ENCODE data around the gene SLU7. TPM values are rescaled to one million over a fixed set of nuclear protein-coding genes. Genes with fewer than 3 reads are reported as not detected.
A peak's percentile ranks its signal among the peaks of the same experiment; 100 is the strongest.
"Not testable (repeated sequence)": the region's sequence is repeated elsewhere in the genome, so short reads cannot be mapped to it uniquely, and the experiment has no call there.

The SLU7 gene
- total RNA-seq, 1 donor from 2014 or later: 41.3 TPM

DNA sequence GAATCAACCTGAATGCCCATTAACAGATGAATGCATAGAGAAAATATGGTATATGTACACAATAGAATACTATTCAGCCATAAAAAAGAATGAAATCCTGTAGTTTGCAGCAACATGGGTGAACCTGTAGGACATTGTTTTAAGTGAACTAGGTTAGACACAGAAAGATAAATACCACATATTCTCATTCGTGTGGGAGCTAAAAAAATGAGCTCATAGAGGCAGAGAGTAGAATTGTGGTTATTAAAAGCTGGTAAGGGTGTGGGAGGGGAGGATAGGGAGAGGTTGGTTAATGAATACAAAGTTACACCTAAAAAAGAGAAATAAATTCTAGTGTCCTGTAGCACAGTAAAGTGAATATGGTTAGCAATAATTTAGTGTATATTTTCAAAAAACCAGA, 26.3 kb upstream of the SLU7 start:
- no peak overlapping the region for H3K27ac Mint-ChIP-seq
- no peak overlapping the region for H3K4me3 Mint-ChIP-seq (ENCODE audit: low read depth)
- no peak for DNase-seq (ENCODE audit: low spot score)
- H3K27me3 Mint-ChIP-seq (ENCODE audit: low read depth): no peaks in the 10 kb centered on the region
- intact Hi-C loops (cut with micrococcal nuclease): no loop called here
- H3K4me1 Mint-ChIP-seq (ENCODE audit: low read depth): peaks cover 47% of the 10 kb centered on the region
- H3K9me3 Mint-ChIP-seq: peaks cover 19% of the 10 kb centered on the region
- peaks cover 10% of the 10 kb centered on the region for H3K36me3 Mint-ChIP-seq (ENCODE audit: low read depth)

DNA sequence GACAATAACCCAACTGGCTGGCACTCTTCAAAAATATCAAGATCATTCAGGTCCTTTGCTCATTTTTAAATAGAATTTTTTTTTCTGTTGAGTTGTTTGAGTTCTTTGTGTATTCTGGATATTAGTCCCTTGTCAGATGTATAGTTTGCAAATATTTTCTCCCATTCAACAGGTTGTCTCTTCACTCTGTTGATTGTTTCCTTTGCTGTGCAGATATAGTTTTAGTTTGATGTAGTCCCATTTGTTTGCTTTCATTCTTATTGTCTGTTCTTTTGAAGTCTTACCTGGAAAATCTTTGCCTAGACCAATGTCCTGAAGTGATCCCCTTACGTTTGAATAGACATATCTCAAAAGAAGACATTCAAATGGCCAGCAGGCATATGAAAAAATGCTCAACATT, 25.5 kb upstream of the SLU7 start:
- Mint-ChIP-seq H3K27ac (no peak overlapping the region), H3K27me3 (ENCODE audit: low read depth) (no peaks in the 10 kb centered on the region), H3K4me3 (ENCODE audit: low read depth) (no peak overlapping the region), H3K4me1 (ENCODE audit: low read depth) (peaks cover 43% of the 10 kb centered on the region), H3K36me3 (ENCODE audit: low read depth) (peaks cover 4% of the 10 kb centered on the region), H3K9me3 (peaks cover 12% of the 10 kb centered on the region)
- intact Hi-C loops (cut with micrococcal nuclease): no loop called here
- DNase-seq (ENCODE audit: low spot score): no peak

DNA sequence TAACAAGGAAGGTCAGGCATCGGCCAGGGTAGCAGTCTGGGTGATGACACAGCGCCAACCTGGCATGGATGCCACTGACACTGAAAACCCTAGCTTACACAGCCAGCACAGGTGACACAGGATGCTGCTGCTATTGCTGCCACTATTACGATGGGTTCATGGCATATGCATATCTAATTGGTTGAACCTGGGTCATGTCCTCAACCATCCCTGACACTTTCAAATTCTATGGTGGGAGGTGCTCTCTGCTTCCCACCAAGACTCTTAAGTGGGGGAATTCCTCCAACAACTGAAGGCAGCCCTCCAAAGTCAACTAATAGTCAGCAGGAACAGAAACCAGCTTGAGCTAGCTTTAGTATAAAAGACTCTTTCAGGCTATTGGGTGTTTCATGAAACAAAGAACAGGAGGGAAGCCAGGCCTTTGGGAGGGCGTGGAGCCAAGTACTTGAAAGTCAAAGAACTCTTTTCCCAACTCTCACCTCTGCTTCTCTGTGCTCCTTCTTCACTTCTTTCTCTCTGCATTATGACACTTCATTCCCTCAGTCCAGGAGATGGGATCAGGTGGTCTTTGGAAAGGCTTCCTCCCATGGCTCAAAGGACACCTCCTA, 24.0 kb upstream of the SLU7 start:
- Mint-ChIP-seq H3K4me3 (ENCODE audit: low read depth) (no peak overlapping the region), H3K4me1 (ENCODE audit: low read depth) (peaks cover 54% of the 10 kb centered on the region), H3K36me3 (ENCODE audit: low read depth) (no peaks in the 10 kb centered on the region), H3K27ac (no peak overlapping the region), H3K9me3 (peaks cover 3% of the 10 kb centered on the region), H3K27me3 (ENCODE audit: low read depth) (no peaks in the 10 kb centered on the region)
- intact Hi-C loops (cut with micrococcal nuclease): no loop called here
- DNase-seq (ENCODE audit: low spot score): no peak

DNA sequence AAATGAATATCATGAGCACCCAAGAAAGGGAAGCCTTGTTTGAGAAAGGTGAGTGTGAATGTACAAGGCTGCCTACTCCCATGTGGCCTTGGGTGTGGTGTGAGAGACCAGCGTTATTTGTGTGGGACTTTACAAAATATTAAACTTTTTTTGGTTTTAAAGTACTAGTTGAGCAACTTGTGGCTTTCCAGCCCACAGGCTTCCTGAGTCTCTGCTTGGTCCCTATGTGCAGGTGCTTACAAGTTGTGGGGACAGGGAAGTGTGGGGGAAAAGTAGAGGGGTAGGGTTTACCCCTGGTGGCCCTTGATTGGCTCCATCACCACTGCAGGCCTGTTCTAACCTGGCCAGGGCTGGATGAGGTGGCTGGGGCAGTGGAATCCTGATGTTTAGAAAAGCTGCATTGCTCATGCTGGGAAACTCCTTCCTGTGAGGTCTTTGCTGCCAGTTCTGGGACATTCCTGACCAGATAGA, 22.5 kb upstream of the SLU7 start:
- peaks cover 62% of the 10 kb centered on the region for H3K4me1 Mint-ChIP-seq (ENCODE audit: low read depth)

DNA sequence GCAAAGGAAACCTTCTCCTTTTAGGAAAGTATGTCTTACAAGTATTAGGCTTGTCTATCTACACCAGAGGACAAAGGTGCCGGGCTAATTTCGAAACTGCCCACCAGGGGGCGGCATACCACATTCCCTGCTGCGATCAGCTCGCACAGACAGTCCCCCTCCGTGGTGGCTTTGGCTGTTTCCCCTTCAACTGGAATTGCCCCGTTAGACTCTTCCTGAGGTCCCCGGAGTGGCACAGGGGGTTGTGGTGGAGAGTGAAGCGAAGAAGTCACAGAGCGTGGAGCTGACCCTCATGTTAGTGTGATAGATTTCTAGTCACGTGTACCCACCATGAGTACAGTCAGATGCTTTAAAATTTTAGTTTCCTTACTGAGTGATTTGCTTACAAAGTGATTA, 20.3 kb upstream of the SLU7 start:
- peak; percentile 81 for DNase-seq (ENCODE audit: low spot score)
- intact Hi-C loops (cut with micrococcal nuclease): loop anchor here (1.0 to 10.0 kb wide), 10 partner anchors 20 to 1106 kb away; partner anchors contain the start of genes GABRB2 and SLU7
- no peaks in the 10 kb centered on the region for H3K27me3 Mint-ChIP-seq (ENCODE audit: low read depth)
- H3K9me3 Mint-ChIP-seq: no peaks in the 10 kb centered on the region
- peak overlapping the region; percentile 81 for H3K4me3 Mint-ChIP-seq (ENCODE audit: low read depth)
- H3K27ac Mint-ChIP-seq: peak overlapping the region; percentile 99
- no peaks in the 10 kb centered on the region for H3K36me3 Mint-ChIP-seq (ENCODE audit: low read depth)
- peaks cover 58% of the 10 kb centered on the region for H3K4me1 Mint-ChIP-seq (ENCODE audit: low read depth)

More for the DNA sequence above, 22.5 kb upstream of the SLU7 start:
- H3K27me3 Mint-ChIP-seq (ENCODE audit: low read depth): no peaks in the 10 kb centered on the region
- DNase-seq (ENCODE audit: low spot score): no peak
- peak overlapping the region; percentile 15 for H3K27ac Mint-ChIP-seq
- H3K4me3 Mint-ChIP-seq (ENCODE audit: low read depth): no peak overlapping the region
- no peaks in the 10 kb centered on the region for H3K36me3 Mint-ChIP-seq (ENCODE audit: low read depth)
- H3K9me3 Mint-ChIP-seq: no peaks in the 10 kb centered on the region
- intact Hi-C loops (cut with micrococcal nuclease): no loop called here

DNA sequence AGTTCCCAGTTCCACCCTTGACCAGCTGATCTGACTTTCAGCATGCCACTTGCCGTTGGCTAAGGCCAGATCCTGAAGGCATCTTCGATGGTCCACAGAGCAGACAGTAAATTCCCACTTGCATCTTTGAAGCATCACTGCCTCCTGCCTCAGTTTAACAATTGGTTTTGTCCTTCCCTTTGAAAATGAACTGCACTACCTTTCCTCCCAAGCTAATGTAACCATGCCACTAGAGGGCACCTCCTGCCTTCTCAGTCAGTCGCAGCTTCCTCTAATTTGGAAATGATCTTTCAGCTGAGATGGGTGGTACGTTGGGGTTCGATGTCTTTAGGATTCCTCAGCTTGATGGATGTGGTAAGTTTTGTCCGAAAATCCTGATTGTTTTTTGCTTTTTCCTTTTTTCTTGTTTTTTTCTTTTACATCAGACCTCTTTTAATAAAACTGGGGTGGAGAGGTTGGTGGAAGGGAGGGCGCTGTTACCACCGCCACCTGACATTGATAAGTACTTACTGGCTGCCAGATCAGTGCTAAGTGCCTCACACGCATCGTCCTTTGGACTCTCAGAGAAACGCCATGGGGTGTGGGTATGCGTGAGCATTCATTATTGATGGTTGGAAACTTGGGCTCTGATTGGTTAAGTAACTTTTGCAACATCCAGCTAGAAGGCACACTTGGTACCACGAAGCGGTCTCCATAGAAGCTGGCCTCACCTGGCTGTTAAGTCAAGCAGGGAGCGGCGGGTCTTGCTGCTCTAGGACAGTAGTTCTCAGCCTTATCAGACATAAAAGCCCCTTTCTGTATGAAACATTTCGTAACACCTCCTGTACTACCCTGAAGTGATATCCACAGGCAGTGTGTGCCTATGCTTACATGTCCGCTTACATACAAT, 19.7 kb upstream of the SLU7 start:
- Mint-ChIP-seq H3K9me3 (no peaks in the 10 kb centered on the region), H3K27ac (peak overlapping the region; percentile 99), H3K4me1 (ENCODE audit: low read depth) (peaks cover 58% of the 10 kb centered on the region), H3K27me3 (ENCODE audit: low read depth) (no peaks in the 10 kb centered on the region), H3K36me3 (ENCODE audit: low read depth) (no peaks in the 10 kb centered on the region), H3K4me3 (ENCODE audit: low read depth) (peak overlapping the region; percentile 81)
- intact Hi-C loops (cut with micrococcal nuclease): loop anchor here (1.0 to 10.0 kb wide), 10 partner anchors 19 to 1106 kb away; partner anchors contain the start of genes GABRB2 and SLU7
- peak; percentile 55 for DNase-seq (ENCODE audit: low spot score)

DNA sequence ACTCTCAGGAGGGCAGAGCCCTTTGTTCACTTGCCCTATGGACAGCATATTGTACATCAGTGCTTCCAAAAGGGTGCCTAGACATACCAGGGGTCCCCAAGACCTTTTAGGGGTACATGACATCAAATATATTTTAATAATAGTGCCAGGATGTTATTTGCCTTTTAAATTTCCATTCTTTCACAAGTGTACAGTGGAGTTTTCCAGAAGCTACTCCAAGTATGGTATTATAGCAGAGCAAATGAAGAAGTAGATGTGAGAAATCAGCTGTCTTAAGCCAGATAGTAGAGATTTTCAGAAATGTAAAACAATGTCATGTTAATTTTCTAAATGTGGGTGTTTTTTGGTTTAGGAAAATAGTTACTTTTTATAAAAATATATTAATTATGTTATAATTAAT, 18.4 kb upstream of the SLU7 start:
- no peak for DNase-seq (ENCODE audit: low spot score)
- intact Hi-C loops (cut with micrococcal nuclease): loop anchor here (5.0 to 10.0 kb wide), 3 partner anchors 220 to 1108 kb away; partner anchors contain the start of gene GABRB2
- H3K9me3 Mint-ChIP-seq: no peaks in the 10 kb centered on the region
- peaks cover 52% of the 10 kb centered on the region for H3K4me1 Mint-ChIP-seq (ENCODE audit: low read depth)
- H3K4me3 Mint-ChIP-seq (ENCODE audit: low read depth): no peak overlapping the region
- H3K36me3 Mint-ChIP-seq (ENCODE audit: low read depth): no peaks in the 10 kb centered on the region
- no peak overlapping the region for H3K27ac Mint-ChIP-seq
- H3K27me3 Mint-ChIP-seq (ENCODE audit: low read depth): no peaks in the 10 kb centered on the region

DNA sequence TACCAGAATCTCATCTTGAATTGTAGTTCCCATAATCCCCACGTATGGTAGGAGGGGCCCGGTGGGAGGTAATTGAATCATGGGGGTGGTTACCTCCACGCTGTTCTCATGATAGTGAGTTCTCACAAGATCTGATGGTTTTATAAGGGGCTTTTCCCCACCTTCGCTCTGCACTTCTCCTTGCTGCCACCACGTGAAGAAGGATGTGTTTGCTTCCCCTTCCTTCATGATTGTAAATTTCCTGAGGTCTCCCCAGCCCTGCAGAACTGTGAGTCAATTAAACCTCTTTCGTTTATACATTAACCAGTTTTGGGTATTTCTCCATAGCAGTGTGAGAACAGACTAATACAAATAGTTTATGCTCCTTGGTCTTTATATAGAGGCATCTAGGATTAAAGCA, 17.8 kb upstream of the SLU7 start:
- not testable (repeated sequence) for DNase-seq (ENCODE audit: low spot score); H3K9me3 Mint-ChIP-seq; H3K36me3 Mint-ChIP-seq (ENCODE audit: low read depth); H3K4me3 Mint-ChIP-seq (ENCODE audit: low read depth); H3K27me3 Mint-ChIP-seq (ENCODE audit: low read depth)
- H3K4me1 Mint-ChIP-seq (ENCODE audit: low read depth): peaks cover 46% of the 10 kb centered on the region
- H3K27ac Mint-ChIP-seq: peak overlapping the region; percentile 64
- intact Hi-C loops (cut with micrococcal nuclease): loop anchor here (5.0 to 10.0 kb wide), 3 partner anchors 221 to 1108 kb away; partner anchors contain the start of gene GABRB2

DNA sequence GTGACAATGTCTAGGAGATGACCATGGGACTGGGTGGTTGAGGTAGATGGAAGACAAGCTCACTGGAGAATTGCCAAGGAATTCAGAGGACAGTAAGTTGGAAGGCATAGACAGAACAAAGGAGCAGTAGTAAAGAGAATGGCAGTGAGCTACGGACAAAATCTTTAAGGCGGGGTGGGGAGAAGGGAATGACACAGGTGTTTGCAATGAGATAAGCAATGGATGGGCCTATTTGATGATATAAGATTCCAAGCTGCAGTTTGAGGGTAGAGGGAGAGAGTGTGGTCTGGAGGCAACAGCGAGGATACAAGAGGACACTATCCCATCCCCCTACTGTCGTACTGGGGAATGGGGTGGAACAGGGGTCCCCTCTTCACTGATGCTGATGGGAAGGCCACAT, 17.1 kb upstream of the SLU7 start:
- intact Hi-C loops (cut with micrococcal nuclease): loop anchor here (5.0 to 10.0 kb wide), 3 partner anchors 221 to 1109 kb away; partner anchors contain the start of gene GABRB2
- DNase-seq (ENCODE audit: low spot score): no peak
- H3K27ac Mint-ChIP-seq: no peak overlapping the region
- no peak overlapping the region for H3K4me3 Mint-ChIP-seq (ENCODE audit: low read depth)
- peaks cover 3% of the 10 kb centered on the region for H3K36me3 Mint-ChIP-seq (ENCODE audit: low read depth)
- peaks cover 40% of the 10 kb centered on the region for H3K4me1 Mint-ChIP-seq (ENCODE audit: low read depth)
- H3K27me3 Mint-ChIP-seq (ENCODE audit: low read depth): no peaks in the 10 kb centered on the region
- no peaks in the 10 kb centered on the region for H3K9me3 Mint-ChIP-seq

DNA sequence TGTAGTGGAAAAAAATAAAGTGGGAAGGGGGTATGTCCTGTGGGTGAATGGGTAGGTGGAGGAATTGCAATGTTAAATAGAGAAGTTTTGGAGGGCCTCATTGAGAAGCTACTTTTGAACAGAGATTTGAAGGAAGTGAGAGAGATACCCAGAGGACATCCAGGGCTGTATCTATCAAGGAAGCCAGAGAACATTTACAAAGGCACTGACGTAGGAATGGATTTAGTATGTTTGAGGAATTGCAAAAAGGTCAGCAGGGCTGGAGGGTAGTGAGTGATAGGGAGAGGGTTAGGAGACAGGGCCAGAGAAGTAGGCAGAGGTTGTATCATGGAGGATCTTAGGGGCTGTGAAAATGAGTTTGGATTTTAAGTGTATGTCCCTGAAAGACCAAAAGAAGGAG, 16.7 kb upstream of the SLU7 start:
- no peaks in the 10 kb centered on the region for H3K9me3 Mint-ChIP-seq
- H3K4me3 Mint-ChIP-seq (ENCODE audit: low read depth): no peak overlapping the region
- DNase-seq (ENCODE audit: low spot score): no peak
- peaks cover 3% of the 10 kb centered on the region for H3K36me3 Mint-ChIP-seq (ENCODE audit: low read depth)
- H3K4me1 Mint-ChIP-seq (ENCODE audit: low read depth): peaks cover 35% of the 10 kb centered on the region
- intact Hi-C loops (cut with micrococcal nuclease): loop anchor here (5.0 to 10.0 kb wide), 3 partner anchors 222 to 1109 kb away; partner anchors contain the start of gene GABRB2
- H3K27me3 Mint-ChIP-seq (ENCODE audit: low read depth): no peaks in the 10 kb centered on the region
- no peak overlapping the region for H3K27ac Mint-ChIP-seq

DNA sequence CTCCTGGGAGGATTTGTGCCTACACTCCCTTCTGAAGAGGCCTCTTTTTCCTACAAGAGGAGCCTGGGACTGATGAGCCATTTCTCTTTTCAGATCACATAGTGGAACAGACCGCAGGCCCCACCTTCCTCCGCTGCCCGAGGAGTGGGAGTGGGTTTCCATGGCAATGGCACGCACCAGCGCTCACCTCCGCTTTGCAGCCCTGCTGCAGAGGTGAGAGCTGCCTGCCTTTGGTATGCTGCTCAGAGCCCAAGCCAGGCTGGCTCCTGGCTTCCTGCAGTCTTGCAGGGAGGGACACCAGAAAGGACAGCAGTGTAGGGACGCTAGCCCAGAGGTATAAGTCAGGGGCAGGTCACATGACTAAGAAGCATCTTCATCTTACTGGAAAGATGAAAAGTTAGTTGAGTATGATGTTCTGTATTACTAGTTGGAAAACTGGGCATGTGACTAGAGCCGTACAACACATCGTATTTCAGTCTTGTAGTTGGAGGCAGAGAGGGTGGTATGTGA, 15.2 kb upstream of the SLU7 start:
- H3K9me3 Mint-ChIP-seq: no peaks in the 10 kb centered on the region
- peaks cover 15% of the 10 kb centered on the region for H3K36me3 Mint-ChIP-seq (ENCODE audit: low read depth)
- H3K4me1 Mint-ChIP-seq (ENCODE audit: low read depth): peaks cover 26% of the 10 kb centered on the region
- H3K27me3 Mint-ChIP-seq (ENCODE audit: low read depth): no peaks in the 10 kb centered on the region
- no peak overlapping the region for H3K4me3 Mint-ChIP-seq (ENCODE audit: low read depth)
- intact Hi-C loops (cut with micrococcal nuclease): loop anchor here (10.0 kb wide), 2 partner anchors 411 to 1111 kb away; partner anchors contain the start of gene GABRB2
- DNase-seq (ENCODE audit: low spot score): no peak
- H3K27ac Mint-ChIP-seq: no peak overlapping the region

DNA sequence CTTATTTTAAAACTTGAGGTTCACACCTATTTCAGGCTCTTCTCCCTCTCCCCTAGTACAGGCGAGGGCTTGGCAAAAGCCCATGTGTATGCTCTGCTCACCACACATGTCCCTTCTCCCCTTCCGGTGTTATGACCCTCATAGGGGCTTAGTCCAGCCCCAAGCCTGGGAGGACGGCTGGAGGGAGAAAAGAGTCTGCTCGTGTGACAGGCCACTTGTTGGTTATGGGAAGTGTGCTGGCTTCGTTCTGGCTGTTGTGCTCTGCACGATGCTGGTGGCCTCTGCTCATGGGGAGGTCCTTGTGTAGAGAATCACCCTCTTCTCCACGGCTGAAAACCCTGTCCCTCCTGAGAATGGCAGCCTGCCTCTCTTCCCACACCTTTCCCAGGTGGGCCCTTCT, 13.9 kb upstream of the SLU7 start:
- no peak for DNase-seq (ENCODE audit: low spot score)
- Mint-ChIP-seq H3K27ac (no peak overlapping the region), H3K4me1 (ENCODE audit: low read depth) (peaks cover 19% of the 10 kb centered on the region), H3K27me3 (ENCODE audit: low read depth) (no peaks in the 10 kb centered on the region), H3K9me3 (no peaks in the 10 kb centered on the region), H3K36me3 (ENCODE audit: low read depth) (peaks cover 28% of the 10 kb centered on the region), H3K4me3 (ENCODE audit: low read depth) (no peak overlapping the region)
- intact Hi-C loops (cut with micrococcal nuclease): loop anchor here (10.0 kb wide), 2 partner anchors 412 to 1112 kb away; partner anchors contain the start of gene GABRB2
